HEK293 (cell line): ENCODE results near the gene PNPO.

ENCODE experiments used
- CTCF ChIA-PET: fragments of 350-600 bp; formaldehyde crosslinking; extraction: SDS; loops from one replicate; lab custom pipeline; 2021; ENCODE audit warnings: antibody characterized with exemption; lab: Yijun Ruan, JAX
- POLR2A ChIA-PET: fragments of 300-600 bp; formaldehyde crosslinking; extraction: SDS; loops from one replicate; lab custom pipeline; 2020; ENCODE audit warnings: antibody characterized with exemption, inconsistent platforms; lab: Yijun Ruan, JAX
- H3K27ac ChIP-seq: fragments of 200-500 bp; sonication (Bioruptor generic); 2 replicates; pipeline ENCODE4 v1.5.1; 2014; ENCODE audit warnings: low read depth, low read length, control low read depth, inconsistent platforms; ENCODE audit errors: extremely low read depth
- H3K36me3 ChIP-seq, 2 experiments: fragments of 200-500 bp in 1 of 2; sonication (Bioruptor generic) in 1 of 2; 1 replicate in 1 of 2; 2 replicates in 1 of 2; pipeline ENCODE4 v1.5.1; 2014 to 2017; ENCODE audit warnings: inconsistent platforms in 2 of 2, low read length in 2 of 2; ENCODE audit not compliant: control insufficient read depth in 2 of 2, insufficient read depth in 1 of 2
- H3K4me1 ChIP-seq: fragments of 200-500 bp; sonication (Bioruptor generic); 2 replicates; pipeline ENCODE4 v1.5.1; 2014; ENCODE audit warnings: mild to moderate bottlenecking, low read length, inconsistent platforms; ENCODE audit not compliant: control insufficient read depth, insufficient read depth
- H3K4me3 ChIP-seq: 2 replicates; pipeline ENCODE4 v1.5.1; 2011; ENCODE audit warnings: low read depth, mild to moderate bottlenecking, control low read depth, low read length, moderate library complexity
- H3K9me3 ChIP-seq: fragments of 200-500 bp; sonication (Bioruptor generic); 2 replicates; pipeline ENCODE4 v1.5.1; 2014; ENCODE audit warnings: low read depth, low read length, inconsistent platforms; ENCODE audit not compliant: control insufficient read depth, insufficient read depth
- SCRT2 ChIP-seq: fragments of 450-650 bp; formaldehyde crosslinking; IDR thresholded peaks from 2 replicates; pipeline ENCODE4 v1.5.1; 2016; ENCODE audit warnings: missing biosample characterization, missing genetic modification characterization
- ZBTB10 ChIP-seq: fragments of 450-650 bp; formaldehyde crosslinking; IDR thresholded peaks from 2 replicates; pipeline ENCODE4 v1.5.1; 2016; ENCODE audit warnings: missing biosample characterization, missing genetic modification characterization
- ZBTB17 ChIP-seq: fragments of 450-650 bp; formaldehyde crosslinking; IDR thresholded peaks from 2 replicates; pipeline ENCODE4 v1.5.1; 2016; ENCODE audit warnings: missing biosample characterization, missing genetic modification characterization
- ZNF10 ChIP-seq: fragments of 450-650 bp; formaldehyde crosslinking; IDR thresholded peaks from 2 replicates; pipeline ENCODE4 v1.5.1; 2017; ENCODE audit warnings: missing biosample characterization, missing genetic modification characterization
- ZNF175 ChIP-seq: fragments of 450-650 bp; formaldehyde crosslinking; IDR thresholded peaks from 2 replicates; pipeline ENCODE4 v1.5.1; 2016; ENCODE audit warnings: missing biosample characterization, missing genetic modification characterization
- ZNF202 ChIP-seq: fragments of 450-650 bp; formaldehyde crosslinking; IDR thresholded peaks from 2 replicates; pipeline ENCODE4 v1.5.1; 2016; ENCODE audit warnings: missing biosample characterization, missing genetic modification characterization, borderline replicate concordance
- ZNF404 ChIP-seq: fragments of 450-650 bp; formaldehyde crosslinking; IDR thresholded peaks from 2 replicates; pipeline ENCODE4 v1.5.1; 2017; ENCODE audit warnings: missing biosample characterization, missing genetic modification characterization
- ZNF416 ChIP-seq: fragments of 450-650 bp; formaldehyde crosslinking; IDR thresholded peaks from 2 replicates; pipeline ENCODE4 v1.5.1; 2016; ENCODE audit warnings: missing biosample characterization, missing genetic modification characterization
- ZNF518A ChIP-seq: fragments of 450-650 bp; formaldehyde crosslinking; conservative IDR thresholded peaks from 2 replicates; pipeline ENCODE4 v1.5.1; 2016; ENCODE audit warnings: low read depth, missing biosample characterization, missing genetic modification characterization
- ZNF530 ChIP-seq: fragments of 450-650 bp; formaldehyde crosslinking; IDR thresholded peaks from 2 replicates; pipeline ENCODE4 v1.5.1; 2016; ENCODE audit warnings: low read depth, missing biosample characterization, missing genetic modification characterization
- ZNF639 ChIP-seq: fragments of 450-650 bp; formaldehyde crosslinking; IDR thresholded peaks from 2 replicates; pipeline ENCODE4 v1.5.1; 2016; ENCODE audit warnings: missing biosample characterization, missing genetic modification characterization
- TF ChIP-seq, protein P1 (sequence below): fragments of 450-650 bp; formaldehyde crosslinking; IDR thresholded peaks from 2 replicates; pipeline ENCODE4 v1.5.1; 2017; ENCODE audit warnings: missing biosample characterization, missing genetic modification characterization

Gene PNPO

DNA sequence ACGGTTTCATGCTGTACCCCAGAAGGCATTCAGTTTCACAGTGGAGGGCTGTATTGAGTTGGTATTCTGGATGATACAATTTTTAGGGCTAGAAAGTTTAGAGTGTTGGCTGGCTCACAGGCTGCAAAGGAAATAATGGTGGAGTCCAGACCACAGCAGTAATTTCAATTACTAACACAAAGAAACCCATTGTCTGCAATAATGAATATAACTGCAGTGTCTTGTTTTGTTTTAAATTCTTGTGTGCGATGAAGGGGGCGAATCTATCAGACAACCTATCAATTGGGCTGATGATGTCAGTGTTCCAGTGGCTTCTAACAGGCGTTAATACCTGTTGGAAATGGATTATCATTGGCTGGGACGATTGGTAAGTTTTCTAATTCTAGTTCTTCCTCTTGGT lies 43.8 kb upstream of the PNPO start:
- Histone ChIP-seq H3K36me3 (peaks cover 0 to 27% of the 10 kb centered on the region in 2 experiments; a peak in 2 of 3 replicates), H3K4me1 (peaks cover 4% of the 10 kb centered on the region; the same call in 1 of the 2 replicates), H3K27ac (no peak overlapping the region), H3K4me3 (peak overlapping the region; percentile 95; the same call in 1 of the 2 replicates), H3K9me3 (no peaks in the 10 kb centered on the region)
- ChIA-PET POLR2A (interaction anchor here (1.1 kb wide), 2 partner anchors 56 to 73 kb away, joined by 3 to 4 read pairs; partner anchors contain the start of genes CDK5RAP3 and SCRN2), CTCF (interaction anchor here (0.8 kb wide), 1 partner anchor 43 kb away, joined by 3 read pairs; no protein-coding TSS in a partner anchor)
- TF ChIP-seq ZNF639 (tag by site-specific recombination) (no peak), ZNF416 (tag by site-specific recombination) (no peak), ZNF404 (tag by site-specific recombination) (no peak), ZNF10 (no peak), ZNF202 (tag by site-specific recombination) (no peak), ZNF518A (tag by site-specific recombination) (no peak), ZNF175 (tag by site-specific recombination) (no peak)

DNA sequence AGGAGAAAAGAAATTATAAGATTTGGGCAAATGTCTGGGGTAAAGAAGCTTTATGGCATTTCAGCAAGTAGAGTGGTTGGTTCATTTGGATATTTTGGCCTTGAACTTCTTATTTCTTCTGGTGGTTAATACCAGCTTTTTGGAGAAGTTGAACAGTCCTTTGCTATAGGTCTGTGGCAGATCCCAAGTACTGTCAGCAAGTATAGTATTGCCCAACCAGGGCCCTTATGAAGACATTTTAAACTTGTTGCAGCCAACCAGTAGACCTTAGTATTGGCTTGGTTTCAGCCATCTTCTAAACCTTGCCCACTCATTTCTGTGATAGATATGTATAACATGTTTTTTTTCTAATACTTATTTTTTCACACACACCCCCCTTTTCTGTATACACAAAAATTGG lies 43.1 kb upstream of the PNPO start:
- H3K9me3 ChIP-seq = no peaks in the 10 kb centered on the region
- peaks cover 0 to 27% of the 10 kb centered on the region in 2 experiments; a peak in 2 of 3 replicates for H3K36me3 ChIP-seq
- POLR2A ChIA-PET = interaction anchor here (0.5 to 0.6 kb wide), 2 partner anchors 32 to 62 kb away, joined by 3 to 4 read pairs; no protein-coding TSS in a partner anchor
- no peak overlapping the region for H3K27ac ChIP-seq
- no peak overlapping the region for H3K4me3 ChIP-seq
- CTCF ChIA-PET = interaction anchor here (0.6 kb wide), 2 partner anchors 8 to 120 kb away, joined by 3 read pairs; no protein-coding TSS in a partner anchor
- TF ChIP-seq, protein P1, sequence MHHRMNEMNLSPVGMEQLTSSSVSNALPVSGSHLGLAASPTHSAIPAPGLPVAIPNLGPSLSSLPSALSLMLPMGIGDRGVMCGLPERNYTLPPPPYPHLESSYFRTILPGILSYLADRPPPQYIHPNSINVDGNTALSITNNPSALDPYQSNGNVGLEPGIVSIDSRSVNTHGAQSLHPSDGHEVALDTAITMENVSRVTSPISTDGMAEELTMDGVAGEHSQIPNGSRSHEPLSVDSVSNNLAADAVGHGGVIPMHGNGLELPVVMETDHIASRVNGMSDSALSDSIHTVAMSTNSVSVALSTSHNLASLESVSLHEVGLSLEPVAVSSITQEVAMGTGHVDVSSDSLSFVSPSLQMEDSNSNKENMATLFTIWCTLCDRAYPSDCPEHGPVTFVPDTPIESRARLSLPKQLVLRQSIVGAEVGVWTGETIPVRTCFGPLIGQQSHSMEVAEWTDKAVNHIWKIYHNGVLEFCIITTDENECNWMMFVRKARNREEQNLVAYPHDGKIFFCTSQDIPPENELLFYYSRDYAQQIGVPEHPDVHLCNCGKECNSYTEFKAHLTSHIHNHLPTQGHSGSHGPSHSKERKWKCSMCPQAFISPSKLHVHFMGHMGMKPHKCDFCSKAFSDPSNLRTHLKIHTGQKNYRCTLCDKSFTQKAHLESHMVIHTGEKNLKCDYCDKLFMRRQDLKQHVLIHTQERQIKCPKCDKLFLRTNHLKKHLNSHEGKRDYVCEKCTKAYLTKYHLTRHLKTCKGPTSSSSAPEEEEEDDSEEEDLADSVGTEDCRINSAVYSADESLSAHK (tag by site-specific recombination) = no peak
- TF ChIP-seq SCRT2 (tag by site-specific recombination) (peak; percentile 46), ZBTB17 (no peak), ZNF530 (tag by site-specific recombination) (no peak)
- H3K4me1 ChIP-seq = peaks cover 4% of the 10 kb centered on the region; the same call in 1 of the 2 replicates

- POLR2A ChIA-PET = interaction anchor here (1.2 kb wide), 1 partner anchor 68 kb away, joined by 3 read pairs; the partner anchor contains the start of genes LRRC46 and MRPL10
- no peak overlapping the region for H3K27ac ChIP-seq
- CTCF ChIA-PET = interaction anchor here (0.6 to 1.4 kb wide), 3 partner anchors 9 to 57 kb away, joined by 3 to 6 read pairs (median 4); no protein-coding TSS in a partner anchor
- H3K4me1 ChIP-seq = peaks cover 4% of the 10 kb centered on the region; the same call in 1 of the 2 replicates
- H3K9me3 ChIP-seq = no peaks in the 10 kb centered on the region
- H3K36me3 ChIP-seq = peaks cover 0 to 27% of the 10 kb centered on the region in 2 experiments; a peak in 2 of 3 replicates
- H3K4me3 ChIP-seq = no peak overlapping the region
- no peak for TF ChIP-seq ZBTB10 (tag by site-specific recombination)
- TF ChIP-seq, all 188 proteins: peak for 0
Measured at GRCh38 chr17:47899643-47900042, 41.7 kb upstream of the PNPO start.
